Cerebellar cortex (tissue), 1 donor: ENCODE data around the gene RHBDF2.
A peak's percentile ranks its signal among the peaks of the same experiment; 100 is the strongest.

Experiments
- DNase-seq: peaks from one replicate; pipeline ENCODE4 v3.0.0-alpha.2; 2015; ENCODE audit warnings: low spot score

Gene RHBDF2

GRCh38 chr17:76438906-76439305 lies 62.3 kb downstream of the RHBDF2 start:
- no peak for DNase-seq

- peak; percentile 89 for DNase-seq
Measured at GRCh38 chr17:76437467-76438402, 63.5 kb downstream of the RHBDF2 start.

- no peak for DNase-seq
Measured at GRCh38 chr17:76435751-76436150, 65.5 kb downstream of the RHBDF2 start.

GRCh38 chr17:76434870-76435269 lies 66.4 kb downstream of the RHBDF2 start:
- no peak for DNase-seq

- no peak for DNase-seq
Measured at GRCh38 chr17:76433693-76434092, 67.5 kb downstream of the RHBDF2 start.

- no peak for DNase-seq
Measured at GRCh38 chr17:76432712-76433336, 68.4 kb downstream of the RHBDF2 start.

- no peak for DNase-seq
Measured at GRCh38 chr17:76432004-76432403, 69.2 kb downstream of the RHBDF2 start.

- no peak for DNase-seq
Measured at GRCh38 chr17:76431509-76431908, 69.7 kb downstream of the RHBDF2 start.

- DNase-seq: no peak
Measured at GRCh38 chr17:76428511-76428910, 72.7 kb downstream of the RHBDF2 start.

- no peak for DNase-seq
Measured at GRCh38 chr17:76427501-76428231, 73.6 kb downstream of the RHBDF2 start.

GRCh38 chr17:76426853-76427252 lies 74.4 kb downstream of the RHBDF2 start:
- no peak for DNase-seq

GRCh38 chr17:76422860-76423259 lies 78.4 kb downstream of the RHBDF2 start:
- DNase-seq: no peak

GRCh38 chr17:76422406-76422805 lies 78.8 kb downstream of the RHBDF2 start:
- DNase-seq: no peak

- no peak for DNase-seq
Measured at GRCh38 chr17:76421044-76421407, 80.2 kb downstream of the RHBDF2 start.
